OCI-M2 (cell line): ENCODE measurements around the gene RHD.
"Not testable (repeated sequence)": the region's sequence is repeated elsewhere in the genome, so short reads cannot be mapped to it uniquely, and the experiment has no call there.

ENCODE experiments used
- DNase-seq: peaks from one replicate; lab custom pipeline; 2025; ENCODE audit not compliant: unreplicated experiment; lab: John Stamatoyannopoulos, UW

The RHD gene

DNA sequence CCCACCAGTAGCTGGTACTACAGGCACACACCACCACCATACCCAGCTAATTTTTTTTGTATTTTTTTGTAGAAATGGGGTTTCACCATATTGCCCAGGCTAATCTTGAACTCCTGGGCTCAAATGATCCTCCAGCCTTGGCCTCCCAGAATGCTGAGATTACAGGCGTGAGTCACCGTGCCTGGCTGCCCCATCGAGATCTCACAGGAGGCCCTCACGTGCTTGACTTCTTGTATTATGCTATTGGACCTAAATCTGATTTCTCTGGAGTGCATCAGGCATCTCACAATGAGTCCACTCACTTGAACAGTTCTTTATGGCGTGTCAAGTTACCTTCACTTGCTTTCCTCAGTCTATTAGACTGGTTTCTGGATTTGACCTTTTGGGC is 15.7 kb upstream of the RHD start:
- no peak for DNase-seq

DNA sequence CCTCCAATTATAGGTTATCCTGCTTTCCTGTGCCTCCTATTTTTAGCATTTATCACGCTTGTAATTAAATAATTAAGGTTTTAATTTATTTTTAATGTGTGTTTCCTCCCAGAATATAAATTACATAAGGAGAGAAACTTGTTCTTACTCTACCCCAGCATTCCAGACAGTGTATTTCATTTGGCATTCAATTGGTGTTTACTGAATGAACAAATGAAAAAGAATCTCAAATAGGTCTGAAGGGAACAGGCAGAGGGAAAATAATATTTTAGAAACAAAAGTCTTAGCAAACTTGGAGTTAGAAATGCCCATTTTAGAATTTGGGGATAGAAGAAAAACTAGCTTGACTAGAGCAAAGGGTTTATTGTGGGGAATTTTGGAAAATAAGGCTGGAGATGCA is 15.1 kb upstream of the RHD start:
- DNase-seq = no peak

DNA sequence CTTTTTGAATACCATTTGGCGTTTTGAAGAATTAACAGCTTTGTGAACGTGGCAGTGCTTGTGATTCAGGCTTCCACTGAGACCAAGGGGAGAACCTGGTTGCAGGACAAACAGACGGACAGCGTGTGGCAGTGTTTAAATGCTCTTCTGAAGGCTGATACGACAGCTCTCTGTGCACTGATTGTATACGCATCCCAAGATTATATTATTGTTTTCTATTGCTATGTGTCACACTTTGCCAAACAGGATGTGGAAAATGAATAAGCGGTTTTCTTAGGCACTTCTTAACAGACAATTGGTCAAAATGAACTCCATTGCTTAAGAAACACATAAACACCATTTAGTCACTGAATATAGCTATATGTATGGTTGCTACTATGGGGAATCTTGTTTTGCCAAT is 12.5 kb upstream of the RHD start:
- not testable (repeated sequence) for DNase-seq

DNA sequence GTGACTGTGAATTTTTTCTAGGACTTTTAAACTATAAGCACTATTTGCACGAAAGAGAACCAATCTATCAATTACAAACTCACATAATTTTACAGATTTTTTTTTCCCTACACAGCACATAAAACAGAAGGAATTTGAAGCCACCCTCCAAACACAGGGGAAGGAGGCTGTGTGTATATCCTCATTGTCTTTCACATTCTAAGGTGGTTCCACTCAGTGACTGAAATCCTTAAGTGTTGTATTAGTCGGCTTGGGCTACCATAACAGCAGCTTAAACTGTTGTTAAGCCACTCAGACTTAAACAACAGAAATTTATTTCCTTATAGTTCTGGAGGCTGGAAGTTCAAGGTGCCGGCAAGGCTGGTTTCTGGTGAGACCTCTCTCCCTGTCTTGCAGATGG is 12.0 kb upstream of the RHD start:
- DNase-seq = not testable (repeated sequence)

DNA sequence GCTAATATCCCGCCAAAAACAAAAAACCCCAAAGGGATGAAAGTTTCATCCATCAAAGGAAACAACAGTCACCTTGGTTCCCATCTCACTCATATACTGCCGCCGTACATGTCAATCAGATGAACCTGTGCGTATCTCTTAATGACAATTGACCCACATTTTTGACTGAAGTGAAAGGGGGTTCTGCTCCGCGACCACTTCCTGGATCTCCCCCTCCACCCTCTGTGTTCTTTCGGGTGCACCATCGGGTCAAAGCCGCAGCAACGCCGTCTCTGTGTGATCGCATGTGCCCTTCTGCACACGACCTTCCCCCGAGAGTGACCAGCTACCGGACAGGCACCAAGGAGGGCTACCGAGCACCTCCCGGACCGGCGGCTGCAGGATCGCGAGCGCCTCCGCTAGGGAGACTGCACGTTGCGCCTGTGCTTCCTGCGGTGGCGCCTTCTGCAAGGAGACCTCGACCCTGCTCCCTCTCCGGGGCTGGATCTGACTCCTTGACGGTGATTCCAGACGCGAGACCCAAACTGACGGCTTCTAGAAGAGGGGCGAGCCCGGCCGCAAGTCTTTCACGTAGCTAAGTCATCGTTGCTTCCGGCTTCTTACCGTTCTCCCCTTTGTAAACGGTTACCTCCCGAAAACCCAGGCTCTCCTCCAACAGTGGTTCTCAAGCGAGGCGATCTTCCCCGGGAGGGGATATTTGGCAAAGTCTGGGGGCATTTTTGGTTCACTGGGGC is 5.6 kb upstream of the RHD start:
- not testable (repeated sequence) for DNase-seq

DNA sequence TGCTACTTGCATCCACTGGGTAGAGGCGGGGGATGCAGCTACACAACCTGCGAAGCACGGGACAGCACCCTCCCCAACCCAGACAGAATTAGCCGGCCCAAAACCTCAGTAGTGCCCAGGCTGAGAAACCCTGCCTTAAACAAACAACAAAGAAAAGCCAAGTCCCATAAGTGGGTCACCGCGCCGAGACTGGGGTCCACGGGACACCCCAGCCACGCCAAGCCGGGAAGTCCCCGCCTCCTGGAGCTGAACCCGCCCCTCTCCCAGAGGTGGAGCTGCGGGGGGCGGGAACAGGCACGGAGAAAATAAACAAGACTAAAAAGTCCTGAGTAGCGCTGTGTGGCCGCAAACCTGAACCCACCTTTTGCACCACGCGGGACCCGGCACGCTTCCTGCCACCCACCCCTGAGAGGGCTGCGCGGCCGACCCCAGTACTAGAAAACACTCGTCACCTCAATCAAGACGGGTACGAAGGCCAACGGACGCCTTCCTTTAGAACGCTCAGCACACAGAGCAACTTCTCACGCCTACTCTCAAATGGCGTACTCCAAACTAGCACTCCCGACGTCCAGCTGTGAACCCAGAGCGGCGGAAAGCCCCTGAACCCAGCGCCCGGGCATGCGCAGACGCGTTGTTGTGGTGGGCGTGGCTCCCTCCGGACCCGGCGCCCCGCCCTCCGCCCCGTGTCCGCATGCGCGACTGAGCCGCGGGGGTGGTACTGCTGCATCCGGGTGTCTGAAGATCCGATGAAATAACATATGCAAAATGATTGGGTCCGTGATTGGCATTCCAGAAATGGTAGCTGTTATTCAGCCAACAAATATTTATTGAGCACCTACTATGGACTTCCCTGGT is 4.8 kb upstream of the RHD start:
- DNase-seq = not testable (repeated sequence)

DNA sequence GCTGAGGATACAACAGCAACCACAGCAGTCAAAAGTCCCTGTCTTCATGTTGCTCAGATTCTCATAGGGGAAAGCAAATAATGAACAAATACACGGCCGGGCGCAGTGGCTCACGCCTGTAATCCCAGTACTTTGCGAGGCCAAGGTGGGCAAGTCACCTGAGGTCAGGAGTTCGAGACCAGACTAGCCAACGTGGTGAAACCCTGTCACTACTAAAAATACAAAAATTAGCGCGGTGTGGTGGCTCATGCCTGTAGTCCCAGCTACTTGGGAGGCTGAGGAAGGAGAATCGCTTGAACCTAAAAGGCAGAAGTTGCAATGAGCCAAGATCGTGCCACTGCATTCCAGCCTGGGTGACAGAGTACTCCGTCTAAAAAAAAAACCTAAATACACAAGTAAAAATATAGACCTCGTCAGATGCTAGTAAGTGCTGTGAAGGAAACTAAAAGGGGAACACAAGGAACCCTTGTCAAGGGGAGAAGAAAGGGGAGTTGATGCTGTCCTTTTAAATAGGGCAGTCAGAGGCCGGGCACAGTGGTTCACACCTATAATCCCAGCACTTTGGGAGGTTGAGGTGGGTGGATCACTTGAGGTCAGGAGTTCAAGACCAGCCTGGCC is 4.1 kb upstream of the RHD start:
- DNase-seq = not testable (repeated sequence)

DNA sequence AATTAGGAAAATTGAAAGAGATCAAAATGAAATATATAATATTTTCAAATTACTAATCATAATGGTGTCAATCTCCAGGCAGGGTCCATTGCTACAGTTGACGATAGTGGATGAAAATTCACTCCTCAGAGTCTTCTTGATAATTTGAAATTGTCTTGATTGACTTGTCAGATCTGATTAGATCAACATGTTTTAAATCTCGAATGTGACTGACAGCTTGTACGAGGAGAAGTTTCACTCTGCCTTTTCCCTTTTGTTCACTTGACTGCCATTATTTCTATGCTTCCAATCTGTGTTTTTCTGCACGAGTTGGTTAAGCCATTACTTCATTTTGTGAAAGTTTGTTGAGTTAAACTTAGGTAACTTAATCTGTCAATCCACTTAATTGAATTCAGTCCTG is 3.3 kb downstream of the RHD start:
- not testable (repeated sequence) for DNase-seq

DNA sequence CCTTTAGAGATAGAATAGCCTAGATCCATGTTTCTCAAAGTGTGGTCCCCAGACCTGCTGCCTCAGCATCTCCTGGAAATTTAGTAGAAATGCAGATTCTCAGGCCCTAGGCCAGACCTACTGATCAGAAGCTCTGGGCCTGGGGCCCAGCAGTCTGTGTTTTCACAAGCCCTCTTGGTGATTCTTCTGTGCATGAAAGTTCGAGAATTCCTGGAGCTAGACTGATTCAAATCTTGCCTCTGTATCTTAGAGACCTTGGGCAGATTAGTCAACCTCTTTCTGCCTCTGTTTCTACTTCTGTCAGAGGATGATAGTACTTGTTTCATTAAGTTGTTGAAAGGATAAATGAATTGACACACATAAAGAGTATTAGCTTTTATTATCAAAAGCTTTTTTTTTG is 5.0 kb downstream of the RHD start:
- DNase-seq = not testable (repeated sequence)

DNA sequence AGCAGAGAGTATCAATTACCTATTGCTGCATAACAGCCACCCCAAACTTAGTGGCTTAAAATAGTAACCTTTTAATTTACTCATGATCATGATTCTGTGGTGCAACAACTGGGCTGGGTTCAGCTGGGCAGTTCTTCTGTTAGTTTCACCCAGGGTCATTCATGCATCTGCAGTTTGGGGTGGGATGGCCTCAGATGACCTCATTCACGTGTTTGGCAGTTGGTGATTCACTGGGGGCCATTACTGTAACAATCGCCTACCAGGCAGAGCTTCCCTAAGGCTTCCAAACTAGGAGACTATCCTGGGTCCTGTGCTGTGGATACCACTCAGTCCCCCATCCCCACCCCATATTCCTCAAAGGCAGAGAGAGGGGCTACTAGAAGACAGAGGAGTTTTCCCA is 6.0 kb downstream of the RHD start:
- DNase-seq = not testable (repeated sequence)

DNA sequence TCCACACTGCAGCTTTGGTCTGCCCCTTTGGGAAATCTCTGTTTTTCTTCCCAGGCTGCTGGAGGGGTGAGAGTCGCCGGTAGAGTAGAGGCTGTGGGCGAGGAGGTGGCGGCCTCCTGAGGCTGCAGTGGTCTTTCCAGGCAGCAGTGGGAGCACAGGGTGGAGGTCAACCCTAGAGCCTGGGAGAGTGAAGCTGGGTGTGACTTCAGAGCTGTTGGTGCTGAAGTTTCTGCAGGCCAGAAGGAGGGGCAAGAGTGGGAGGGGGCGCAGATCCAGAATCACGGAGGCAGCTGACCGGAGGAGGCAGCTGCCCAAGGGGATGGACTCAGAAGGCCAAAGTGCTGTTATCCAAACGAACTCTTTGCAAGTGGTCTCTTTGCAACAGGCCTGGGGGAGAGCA is 6.5 kb downstream of the RHD start:
- DNase-seq = not testable (repeated sequence)

DNA sequence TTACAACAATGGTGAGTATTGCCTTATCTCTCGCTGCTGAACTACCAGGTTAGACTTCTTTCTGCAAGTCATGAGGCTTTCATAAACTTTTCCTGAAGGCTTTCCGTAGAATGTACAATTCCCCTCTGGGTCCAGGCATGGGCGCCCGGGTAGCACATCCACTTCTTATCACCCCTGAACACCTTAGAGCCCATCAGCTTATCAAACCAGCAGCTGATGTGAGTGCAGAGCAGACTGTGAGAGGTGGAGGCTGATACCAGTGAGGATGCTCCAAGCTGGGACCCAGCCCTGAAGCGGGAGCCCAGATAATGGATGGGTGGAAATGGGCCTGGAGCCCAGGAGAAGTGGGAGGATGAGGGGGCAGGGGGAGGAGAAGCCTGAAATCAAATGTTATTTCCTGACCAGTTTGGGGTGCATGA is 7.4 kb downstream of the RHD start:
- DNase-seq = not testable (repeated sequence)

DNA sequence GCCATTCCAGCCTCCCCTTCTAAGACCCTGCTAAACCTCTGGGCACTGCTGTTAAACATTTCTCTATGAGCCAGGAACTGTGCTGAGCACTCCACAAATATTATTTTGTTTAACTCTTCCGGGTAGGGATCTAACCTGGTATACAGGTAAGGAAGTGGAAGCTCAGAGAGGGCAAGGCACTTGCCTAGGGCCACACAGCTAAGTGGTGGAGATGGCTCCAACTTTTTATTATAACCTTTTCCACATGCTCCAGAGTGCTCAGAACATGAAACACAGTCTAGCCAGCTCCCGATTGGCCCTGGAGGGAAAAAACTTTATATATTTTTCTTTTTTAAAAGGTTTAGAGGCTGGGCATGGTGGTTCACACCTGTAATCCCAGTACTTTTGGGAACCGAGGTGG is 13.6 kb downstream of the RHD start:
- not testable (repeated sequence) for DNase-seq

DNA sequence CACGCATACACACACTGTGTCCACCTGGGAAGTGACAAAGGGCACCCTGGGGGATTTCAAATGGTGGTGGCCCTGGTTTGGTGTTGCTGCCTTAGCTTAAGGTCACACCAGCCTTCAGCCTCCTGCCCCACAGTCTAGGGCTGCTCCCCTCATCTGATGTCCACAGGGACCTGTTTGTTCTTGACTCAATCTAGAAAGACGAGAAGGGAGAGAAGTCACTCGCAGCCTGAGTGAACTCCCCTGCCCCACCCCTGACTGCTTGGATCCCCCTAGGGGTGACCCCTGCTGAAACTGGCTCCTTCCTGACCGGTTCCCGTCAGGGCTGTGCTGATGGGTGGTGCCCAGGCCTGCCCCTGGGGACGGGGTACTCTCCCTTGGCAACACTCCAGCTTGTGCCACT is 14.9 kb downstream of the RHD start:
- not testable (repeated sequence) for DNase-seq

DNA sequence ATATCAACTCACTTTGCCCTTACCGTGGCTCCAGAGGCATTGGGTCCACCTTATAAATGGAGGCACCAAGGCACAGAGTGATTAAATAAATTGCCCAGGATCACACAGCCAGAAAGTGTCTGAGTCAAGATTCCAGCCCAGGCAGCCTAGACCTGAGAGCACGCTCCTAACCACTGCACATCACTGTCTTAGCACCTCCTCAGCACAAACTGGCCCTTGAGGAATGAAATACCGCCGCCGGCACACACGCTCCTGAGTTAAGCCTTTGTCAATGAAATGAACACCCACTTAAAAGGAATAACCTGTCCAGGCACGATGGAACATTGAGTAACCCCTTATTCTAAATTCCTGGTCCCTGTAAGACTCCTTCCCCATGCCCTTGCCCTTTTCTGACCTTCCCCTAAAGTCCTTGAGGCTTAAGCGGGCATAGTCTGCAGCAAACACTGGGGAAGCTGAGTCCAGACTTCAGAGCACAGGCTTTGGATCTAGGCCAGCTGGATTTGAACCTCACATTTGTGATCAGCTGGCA is 16.3 kb downstream of the RHD start:
- DNase-seq = not testable (repeated sequence)

DNA sequence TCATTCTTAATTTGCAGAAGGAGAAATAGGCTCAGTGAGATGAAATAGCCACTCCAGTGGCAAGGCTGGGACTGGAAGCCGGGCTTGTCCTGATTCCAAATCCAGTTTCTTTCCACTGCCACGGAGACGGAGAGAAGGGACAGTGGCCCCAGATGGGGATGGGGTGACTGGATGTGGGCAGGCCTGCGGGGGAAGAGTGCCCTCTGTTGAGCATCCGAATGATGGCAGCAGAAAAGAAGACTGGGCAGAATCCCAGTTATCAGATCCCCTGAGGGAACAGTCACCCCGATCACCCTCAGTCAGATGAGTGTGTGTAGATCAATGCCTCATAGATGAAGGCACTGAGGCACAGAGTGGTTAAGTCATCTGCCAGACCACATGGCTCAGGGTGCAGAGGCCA is 17.7 kb downstream of the RHD start:
- not testable (repeated sequence) for DNase-seq

DNA sequence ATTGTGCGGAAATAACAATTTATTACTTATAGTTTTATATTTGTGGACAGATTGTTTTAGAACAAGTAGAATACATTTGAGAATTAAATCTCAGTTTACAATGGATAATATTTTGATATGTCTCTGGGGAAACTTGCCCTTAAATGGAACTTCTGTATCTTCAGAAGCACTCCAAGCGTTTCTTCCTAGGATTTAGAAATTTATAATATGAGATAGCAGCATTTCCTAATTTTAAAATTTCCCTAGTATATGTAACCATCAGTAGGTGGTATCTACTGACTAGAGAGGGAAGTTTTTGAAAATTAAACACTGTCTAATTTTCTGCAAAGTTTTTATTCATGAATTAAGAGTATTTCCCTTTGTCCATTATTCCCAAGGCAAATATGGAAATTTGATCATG is 21.1 kb downstream of the RHD start:
- DNase-seq = not testable (repeated sequence)

DNA sequence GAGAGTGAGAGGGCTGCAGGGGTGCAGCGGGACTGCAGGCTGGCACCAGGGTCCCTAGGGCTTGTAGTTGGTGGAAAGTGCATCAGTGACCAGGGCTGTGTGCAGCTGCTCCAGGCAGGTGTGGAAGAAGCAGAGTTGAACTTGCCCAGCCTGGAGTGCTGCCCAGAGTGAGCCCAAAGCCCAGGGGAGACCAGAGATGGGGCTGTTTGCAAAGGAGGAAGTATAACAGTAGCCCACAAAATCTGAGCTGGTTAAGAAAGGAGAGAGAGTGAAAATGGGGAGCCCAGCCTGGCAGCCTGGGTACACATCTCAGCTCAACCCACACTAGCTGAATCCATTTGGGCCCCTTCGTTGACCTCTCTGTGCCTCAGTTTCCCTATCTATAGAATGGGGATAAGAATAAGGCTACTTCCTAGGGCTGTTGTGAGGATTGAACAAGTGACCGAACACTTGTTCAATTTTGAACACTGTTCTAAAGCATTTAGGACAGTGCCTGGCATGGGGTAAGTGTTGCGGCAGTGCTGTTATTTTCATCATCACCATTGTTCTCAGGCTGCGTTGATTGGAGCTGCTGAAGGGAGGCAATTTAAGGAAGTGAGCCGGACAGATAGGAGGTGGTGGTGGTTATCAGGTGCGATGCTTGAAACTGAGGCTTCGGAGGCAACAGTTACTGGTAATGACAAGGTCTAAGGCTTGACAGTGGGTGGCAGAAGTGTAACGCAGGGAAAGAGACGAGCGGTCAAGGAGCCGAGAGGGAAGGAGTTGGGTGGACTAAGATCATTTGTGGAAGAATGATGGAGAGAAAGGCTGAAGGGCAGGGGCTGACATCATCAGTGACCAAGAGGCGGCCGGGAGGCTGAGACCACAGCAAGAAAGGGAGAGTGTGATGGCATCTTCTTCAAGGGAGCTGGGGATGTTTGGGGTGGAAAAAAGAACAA is 22.8 kb downstream of the RHD start:
- DNase-seq = not testable (repeated sequence)

DNA sequence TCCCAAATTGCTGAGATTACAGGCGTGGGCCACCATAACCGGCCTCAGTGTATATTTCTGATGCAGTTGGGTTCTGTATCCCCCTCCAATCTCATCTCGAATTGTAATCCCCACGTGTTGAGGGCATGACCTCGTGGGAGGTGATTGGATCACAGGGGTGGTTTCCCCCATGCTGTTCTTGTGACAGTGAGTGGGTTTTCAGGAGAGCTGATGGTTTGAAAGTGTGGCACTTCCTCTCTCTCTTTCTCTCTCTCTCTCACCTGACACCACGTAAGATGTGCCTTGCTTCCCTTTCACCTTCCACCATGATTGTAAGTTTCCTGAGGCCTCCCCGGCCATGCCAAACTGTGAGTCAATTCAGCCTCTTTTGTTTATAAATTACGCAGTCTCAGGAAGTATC is 24.2 kb downstream of the RHD start:
- DNase-seq = not testable (repeated sequence)

DNA sequence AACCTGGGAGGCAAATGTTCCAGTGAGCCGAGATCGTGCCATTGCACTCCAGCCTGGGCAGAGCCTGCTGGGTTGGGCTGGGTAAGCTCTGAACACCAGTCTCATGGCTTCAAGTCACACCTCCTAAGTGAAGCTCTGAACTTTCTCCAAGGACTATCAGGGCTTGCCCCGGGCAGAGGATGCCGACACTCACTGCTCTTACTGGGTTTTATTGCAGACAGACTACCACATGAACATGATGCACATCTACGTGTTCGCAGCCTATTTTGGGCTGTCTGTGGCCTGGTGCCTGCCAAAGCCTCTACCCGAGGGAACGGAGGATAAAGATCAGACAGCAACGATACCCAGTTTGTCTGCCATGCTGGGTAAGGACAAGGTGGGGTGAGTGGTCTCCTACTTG is 28.4 kb downstream of the RHD start:
- not testable (repeated sequence) for DNase-seq
